ENCODE results near the gene PRRT1B.

- TF ChIP-seq CTCF (IDR thresholded peaks at IDR 0.05 in 2 of 3, conservative IDR thresholded peaks at IDR 0.05 in 1 of 3; ENCODE audit: insufficient read depth in 2 of 3, low read depth in 1 of 3, low read length in 3 of 3) = no peak
- no peak for TF ChIP-seq HNRNPL (IDR thresholded peaks at IDR 0.05; ENCODE audit: low read depth, low read length)
- no peak for TF ChIP-seq YY1 (IDR thresholded peaks at IDR 0.05; ENCODE audit: borderline replicate concordance in 1 of 3, control insufficient read depth in 1 of 3, extremely low read depth in 1 of 3, insufficient read depth in 3 of 3, insufficient read length in 1 of 3, insufficient replicate concordance in 2 of 3, low read depth in 1 of 3, low read length in 2 of 3)
- TF ChIP-seq USF2 (CRISPR knock-in tag; IDR thresholded peaks at IDR 0.05) = no peak
- TF ChIP-seq MEIS2 (IDR thresholded peaks at IDR 0.05; ENCODE audit: partially characterized antibody) = no peak
- no peak for TF ChIP-seq PATZ1 (CRISPR knock-in tag; IDR thresholded peaks at IDR 0.05; ENCODE audit: borderline replicate concordance)
- TF ChIP-seq CHD2 (IDR thresholded peaks at IDR 0.05; ENCODE audit: low read depth, low read length) = no peak
- TF ChIP-seq ZNF740 (CRISPR knock-in tag; IDR thresholded peaks at IDR 0.05) = no peak
- TF ChIP-seq ZNF740 (tag; IDR thresholded peaks at IDR 0.05) = no peak
- no peak for TF ChIP-seq ZBTB7A (IDR thresholded peaks at IDR 0.05; ENCODE audit: borderline replicate concordance, control insufficient read depth, low read depth, low read length)
- no peak for TF ChIP-seq ZBTB33 (CRISPR knock-in tag; IDR thresholded peaks at IDR 0.05)
- TF ChIP-seq KDM4B (IDR thresholded peaks at IDR 0.05; ENCODE audit: borderline replicate concordance in 2 of 2, low read depth in 1 of 2) = no peak
- TF ChIP-seq E2F5 (CRISPR knock-in tag; IDR thresholded peaks at IDR 0.05) = no peak
Measured at GRCh38 chr9:131500939-131501541, 44.3 kb upstream of the PRRT1B start.
